ENCODE results near the gene IQCM.
"Not testable (repeated sequence)": the region's sequence is repeated elsewhere in the genome, so short reads cannot be mapped to it uniquely, and the experiment has no call there.

Gene IQCM

DNA sequence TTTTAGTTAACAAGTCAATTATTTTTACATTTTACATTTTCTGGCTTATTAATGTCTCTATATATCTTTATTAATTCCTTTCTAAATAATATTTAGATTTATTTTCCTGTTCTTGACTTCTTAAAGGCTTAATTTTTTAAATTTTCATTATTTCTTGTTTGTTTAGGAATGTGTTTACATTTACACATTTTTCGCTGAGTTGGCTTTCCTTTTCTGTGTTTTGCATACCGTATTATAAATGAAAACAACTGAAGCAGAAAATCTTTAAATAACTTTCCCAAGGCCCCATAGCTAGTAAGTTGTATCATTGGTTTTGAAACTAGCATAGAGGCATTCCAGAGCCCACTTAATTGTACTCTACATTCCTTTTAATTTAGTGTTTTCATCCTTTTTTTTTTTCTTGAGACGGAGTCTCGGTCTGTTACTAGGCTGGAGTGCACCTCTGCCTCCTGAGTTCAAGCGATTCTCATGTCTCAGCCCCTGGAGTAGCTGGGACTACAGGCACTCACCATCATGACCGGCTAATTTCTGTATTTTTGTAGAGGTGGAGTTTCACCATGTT lies 261.6 kb downstream of the IQCM start:
- no peak for DNase-seq

DNA sequence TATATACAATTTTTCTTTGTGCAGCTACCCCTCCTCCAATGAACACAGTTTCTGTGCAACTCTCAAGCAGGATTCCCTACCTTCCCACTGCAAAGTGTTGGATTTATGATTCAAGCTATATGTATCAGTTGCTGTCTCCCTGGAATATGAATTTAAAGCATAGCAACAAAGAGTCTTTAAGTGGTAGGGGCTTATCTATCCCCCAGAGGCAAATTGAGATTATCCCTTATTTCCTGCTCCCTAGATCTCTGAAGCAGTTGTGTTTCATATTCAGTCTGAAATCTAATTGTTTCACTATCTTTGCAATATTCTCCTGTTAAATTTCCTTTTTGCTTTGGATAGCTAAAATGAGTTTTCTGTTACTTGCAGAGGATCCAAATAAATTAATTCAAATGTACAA lies 263.0 kb downstream of the IQCM start:
- no peak for DNase-seq

DNA sequence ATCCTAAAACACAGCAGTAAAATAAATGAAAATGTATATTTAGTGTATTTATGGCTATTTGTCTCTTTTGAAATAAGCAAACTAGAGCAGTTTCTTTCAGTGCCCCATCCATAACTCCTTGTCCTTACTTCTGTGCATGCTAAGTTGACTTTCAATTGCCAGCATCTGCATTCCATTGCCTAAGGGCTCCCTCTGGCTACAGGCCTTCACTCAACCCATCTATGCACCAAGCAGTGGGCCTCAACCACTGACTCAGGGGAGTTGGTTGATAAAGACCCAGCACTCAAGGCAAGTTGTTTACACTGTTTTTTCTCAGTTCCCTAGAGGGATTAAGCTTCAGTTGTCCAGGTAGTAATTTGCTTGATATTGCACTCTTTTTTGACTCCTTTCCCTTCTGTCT lies 265.7 kb downstream of the IQCM start:
- DNase-seq: no peak

DNA sequence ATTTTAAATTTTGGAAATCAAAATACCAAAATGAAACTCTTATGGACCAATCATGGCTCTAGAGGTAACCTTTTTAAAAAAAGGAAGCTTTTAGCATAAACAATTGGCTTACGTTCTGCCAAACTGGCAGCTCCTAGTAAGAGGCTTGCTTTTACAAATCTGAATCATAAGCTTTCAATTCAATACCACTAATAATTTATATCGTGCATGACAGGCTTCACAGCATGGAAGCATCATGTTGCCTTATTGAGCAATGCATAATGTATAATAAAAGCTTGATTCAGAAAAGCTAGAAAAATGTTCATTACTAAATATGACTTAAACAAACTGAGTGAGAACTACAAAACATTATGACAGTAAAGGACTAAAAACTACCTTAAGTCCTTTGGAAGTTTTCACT lies 280.9 kb downstream of the IQCM start:
- DNase-seq: no peak

DNA sequence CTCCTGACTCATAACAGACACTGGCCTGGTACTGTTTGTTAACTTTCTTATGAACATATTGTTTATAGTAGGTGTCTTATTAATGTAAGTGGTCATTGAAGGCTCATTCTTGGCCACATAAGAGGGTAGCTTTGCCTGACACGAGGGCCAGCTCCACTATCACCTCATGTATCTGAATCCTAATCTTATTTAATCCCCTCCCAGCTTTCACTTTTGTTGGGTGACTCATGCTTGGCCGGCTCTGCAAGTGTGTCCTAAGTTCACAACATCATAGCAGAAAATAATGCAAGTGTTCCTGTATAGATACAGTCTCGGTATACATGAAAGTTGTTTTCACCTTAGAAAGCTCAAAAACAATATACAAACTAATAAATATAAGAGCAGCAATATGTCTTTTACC lies 283.8 kb downstream of the IQCM start:
- no peak for DNase-seq

DNA sequence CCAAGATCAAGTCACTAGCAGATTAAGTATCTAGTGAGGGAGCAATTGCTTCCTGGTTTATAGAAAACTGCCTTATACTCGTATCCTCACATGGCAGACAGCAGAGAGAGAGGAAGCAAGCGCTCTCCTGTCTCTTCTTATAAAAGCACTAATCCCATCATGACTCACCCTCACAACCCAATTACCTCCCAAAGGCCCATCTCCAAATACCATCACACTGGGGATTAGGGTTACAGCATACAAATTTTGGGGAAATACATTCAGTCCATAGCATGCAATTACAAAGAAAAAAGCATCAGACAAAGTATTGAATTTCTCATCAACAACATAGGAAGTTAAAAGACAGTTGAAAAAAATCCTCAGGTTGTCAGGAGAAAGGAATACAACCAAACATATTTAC lies 292.6 kb downstream of the IQCM start:
- no peak for DNase-seq

DNA sequence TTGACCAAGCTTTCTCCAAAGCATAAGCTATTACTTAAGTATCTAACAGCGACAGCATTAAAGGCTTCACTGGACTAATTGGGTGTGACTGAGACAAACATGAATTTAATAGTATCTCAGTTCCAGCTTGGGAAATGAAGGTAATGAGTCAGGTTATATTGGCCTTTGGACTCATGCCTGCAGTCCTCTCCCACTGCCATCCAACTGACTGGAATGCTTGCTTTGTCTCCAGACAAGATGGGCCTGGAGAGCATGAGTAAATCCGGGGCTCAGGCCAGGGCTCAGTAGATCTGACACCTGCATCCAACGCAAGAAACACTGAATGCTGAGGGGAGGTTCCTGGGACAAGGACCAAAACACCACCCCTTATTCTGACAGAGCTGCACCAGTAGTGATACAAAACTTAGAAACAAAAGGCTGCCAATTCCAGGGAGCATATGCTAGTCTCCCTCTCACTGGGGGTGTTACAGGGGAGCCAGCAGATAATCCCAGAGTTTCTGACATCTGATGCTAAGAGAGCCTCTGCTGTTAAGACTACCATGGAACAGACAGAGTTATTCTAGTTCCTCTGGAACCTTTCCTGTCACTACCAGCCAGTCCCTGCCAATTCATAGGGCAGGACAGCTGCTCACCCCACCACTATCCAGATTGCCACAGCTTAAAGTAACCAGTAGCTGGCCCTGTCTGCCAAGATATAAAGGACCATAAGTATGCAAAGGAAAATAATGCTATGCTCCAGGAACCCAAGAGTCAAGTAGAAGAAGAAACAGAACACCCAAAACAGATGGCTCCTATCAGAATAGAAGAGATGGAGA lies 293.8 kb downstream of the IQCM start:
- DNase-seq: no peak

DNA sequence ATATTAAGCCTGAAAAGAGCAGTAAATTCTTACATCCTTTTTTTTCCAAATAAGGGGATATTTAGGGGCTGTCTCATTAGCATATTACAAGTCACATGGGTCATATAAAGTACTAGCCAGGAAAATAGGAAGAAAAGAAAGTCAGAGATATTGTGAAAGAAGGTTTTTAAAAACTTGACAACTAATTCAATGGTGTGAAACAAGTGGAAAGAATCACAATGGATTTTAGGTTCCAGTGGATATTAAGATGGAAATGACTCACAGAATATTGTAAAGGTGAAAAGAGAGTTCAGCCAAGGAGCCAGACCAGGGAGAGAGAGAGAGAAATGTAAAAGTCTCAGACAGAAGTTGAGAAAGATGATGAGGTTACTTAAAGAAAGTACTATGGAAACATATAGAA lies 297.2 kb downstream of the IQCM start:
- no peak for DNase-seq

DNA sequence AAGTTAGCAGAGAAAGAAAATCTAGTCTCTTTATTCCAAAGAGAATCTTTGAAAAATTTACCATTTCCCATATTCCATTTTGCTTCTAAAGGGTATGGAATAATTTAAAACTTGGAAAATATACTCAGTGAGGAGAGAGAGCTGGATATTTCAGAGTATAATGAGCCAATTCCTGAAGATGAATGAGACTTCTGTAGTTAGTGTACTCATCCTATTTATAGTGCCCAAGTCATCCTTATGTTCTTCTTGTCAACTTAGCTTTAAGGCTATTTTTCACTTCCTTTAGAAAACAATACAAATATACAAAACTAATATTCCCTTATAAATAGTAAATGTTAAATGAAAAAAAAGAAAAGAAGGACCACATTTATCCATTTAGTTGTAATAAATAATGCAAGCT lies 302.6 kb downstream of the IQCM start:
- no peak for DNase-seq

DNA sequence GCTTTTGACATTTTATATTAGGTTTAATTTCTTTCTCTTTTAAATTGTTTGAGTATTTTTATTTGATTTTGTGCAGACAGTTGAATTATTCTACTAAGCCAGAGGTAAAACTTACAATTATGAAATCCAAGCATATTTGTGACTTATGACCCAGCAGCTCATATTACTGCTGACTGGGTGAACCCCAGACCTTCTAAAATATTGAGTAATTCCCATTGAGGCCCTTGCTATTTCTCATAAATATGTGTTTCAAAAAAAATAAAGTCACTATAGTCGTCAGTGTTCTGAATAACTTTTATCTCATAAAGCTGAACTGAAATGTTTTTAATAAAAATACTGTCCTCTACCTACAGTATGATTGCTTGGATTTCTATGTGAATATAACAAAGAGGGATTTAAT lies 303.1 kb downstream of the IQCM start:
- DNase-seq: no peak

DNA sequence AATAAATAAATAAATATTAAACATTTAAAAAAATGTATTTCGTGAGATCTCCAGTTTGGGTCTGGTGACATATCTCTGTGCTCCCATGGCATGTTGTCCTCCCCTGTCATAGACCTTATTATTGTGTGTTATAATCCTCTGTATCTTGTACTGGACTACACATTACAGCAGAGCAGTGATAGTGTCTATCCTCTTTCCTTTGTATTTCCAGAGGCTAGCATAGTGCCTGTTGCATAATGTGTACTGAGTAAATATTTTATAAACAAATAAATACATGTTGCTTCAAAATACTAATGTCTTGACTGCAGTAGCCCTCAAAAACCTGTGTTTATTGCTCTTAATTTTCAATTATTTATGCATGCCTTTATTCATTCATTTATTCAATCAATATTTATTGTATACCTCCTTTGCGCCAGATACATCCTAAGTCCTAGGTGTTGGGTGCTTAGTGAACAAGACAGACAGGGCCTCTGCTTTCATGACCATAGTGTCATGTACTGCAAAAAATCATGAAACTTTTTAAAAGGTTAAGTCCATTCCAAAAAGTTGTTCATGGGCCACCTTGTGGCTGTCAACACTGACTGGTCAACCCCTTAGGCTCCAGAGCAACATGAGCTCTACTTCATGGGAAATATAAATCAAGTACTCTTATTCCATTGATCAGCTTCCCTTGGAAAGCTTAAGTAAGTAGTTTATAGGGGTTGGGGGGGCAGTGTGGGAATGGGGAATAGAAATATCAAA lies 303.9 kb downstream of the IQCM start:
- no peak for DNase-seq

DNA sequence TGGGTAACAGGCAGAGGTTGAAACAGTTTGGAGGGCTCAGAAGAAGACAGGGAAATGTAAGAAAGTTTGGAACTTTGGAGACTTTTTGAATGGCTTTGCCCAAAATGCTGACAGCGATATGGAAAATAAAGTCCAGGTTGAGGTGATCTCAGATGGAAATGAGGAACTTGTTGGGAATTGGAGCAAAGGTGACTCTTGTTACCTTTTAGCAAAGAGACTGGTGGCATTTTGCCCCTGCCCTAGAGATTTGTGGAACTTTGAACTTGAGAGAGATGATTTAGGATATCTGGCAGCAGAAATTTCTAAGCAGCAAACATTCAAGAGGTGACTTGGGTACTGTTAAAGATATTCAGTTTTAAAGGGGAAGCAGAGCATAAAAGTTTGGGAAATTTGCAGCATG lies 308.3 kb downstream of the IQCM start:
- not testable (repeated sequence) for DNase-seq

DNA sequence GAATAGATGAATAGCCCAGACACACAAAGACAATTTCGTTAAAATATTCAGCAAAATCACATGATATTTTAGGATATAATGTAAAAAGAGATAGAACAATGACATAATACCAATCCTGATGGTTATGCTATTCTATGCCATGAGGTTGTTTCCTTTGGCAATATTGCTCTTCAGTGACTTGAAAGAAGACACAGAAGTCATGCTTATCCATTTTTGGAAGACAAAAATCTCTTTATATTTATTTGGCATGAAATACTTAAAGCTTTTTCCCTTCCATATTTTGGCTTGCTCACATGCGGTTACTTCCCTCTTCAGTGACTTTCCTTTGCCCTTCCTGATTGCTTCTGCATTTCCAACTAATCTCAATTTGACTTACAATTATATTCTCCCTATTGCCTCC lies 314.8 kb downstream of the IQCM start:
- DNase-seq: no peak

DNA sequence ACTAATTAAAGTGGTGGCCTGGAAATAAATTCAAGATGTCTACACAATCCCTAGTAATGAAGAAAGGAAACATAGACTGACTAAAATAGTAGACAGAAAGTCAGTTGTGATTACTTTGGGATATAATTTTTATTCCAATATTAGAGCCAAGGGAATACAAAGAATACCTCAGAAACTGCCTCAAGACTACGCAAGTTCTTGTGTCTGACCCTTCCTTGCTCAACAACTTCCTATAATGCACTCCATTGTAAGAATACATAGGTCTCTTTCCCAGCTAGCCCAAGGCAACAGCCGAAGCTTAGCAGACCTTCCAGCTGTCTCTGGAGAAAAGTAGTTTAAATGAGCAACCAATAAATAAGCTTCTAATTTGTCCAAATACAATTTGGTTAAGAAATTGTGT lies 315.9 kb downstream of the IQCM start:
- DNase-seq: no peak

DNA sequence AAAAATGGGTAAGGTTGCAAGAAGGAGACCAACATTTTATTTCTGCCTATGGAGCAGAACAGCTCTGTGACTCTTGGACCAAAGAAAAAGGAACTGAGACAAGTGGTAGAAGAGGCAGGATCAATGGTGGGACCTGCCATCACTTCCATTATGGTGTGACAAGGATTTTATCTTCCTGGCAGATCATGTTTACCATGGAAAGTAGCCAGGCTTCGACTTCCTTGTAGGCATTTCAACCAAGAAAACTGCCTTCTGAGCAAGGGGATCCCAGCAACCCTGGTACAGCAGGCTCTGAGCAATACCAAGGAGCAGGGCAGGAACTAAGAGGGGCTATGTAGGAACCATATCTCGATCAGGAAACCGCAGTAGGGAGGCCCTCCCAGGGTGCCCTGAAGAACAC lies 317.4 kb downstream of the IQCM start:
- no peak for DNase-seq

DNA sequence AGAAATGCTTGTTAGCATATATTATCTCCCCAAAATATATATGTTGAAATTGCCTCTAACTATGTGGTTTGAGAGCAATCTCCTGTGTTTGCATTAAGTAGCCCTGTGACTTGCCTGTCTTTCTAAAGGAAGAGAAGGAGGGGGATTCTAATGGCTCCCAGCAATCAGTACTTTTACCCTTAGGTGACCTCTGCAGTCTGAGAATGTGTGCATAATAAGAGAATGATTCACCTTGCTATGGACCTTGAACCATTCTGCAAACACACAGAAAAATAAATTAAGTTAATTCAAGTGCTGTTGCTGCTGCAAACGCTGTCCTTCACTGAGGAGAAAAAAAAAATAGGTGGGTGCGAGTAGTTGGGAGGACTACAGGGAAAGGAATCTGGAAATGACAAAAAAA lies 322.2 kb downstream of the IQCM start:
- DNase-seq: no peak

DNA sequence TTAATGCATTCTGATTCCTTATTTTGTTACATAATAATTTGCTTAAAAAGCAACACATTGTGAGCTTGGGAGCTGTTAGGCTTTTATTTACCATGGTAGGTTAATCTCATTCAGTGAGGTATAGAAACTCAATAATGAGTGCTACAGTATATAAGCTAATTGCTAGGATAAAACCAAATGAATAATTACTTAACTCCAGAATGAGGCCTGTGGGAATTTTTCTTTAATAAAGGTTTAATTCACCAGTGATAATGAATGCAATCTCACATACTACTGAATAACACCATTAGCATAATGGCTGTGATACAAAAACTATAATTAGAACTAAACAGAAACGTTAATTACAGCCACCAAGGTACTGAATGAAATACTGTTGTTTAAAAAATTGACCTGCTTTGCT lies 326.3 kb downstream of the IQCM start:
- no peak for DNase-seq

DNA sequence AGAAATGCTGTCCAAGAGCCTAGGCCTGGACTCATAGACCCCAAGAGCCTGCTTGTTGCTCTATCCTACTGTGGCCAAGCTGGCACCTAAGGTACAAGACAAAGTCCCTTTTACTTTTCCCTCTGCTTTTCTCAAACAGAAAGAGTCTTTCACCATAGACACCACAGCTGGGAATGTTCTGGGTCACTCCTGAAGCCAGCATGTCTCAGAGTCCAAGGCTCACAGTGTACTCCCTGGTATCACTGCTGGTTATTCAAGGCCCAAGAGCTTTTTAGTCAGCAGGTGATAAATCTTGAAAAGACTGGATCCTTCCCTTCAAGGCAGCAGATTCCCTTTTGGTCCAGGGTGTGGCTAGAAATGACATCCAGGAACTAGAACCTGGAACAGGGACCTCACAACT lies 328.8 kb downstream of the IQCM start:
- DNase-seq: no peak

DNA sequence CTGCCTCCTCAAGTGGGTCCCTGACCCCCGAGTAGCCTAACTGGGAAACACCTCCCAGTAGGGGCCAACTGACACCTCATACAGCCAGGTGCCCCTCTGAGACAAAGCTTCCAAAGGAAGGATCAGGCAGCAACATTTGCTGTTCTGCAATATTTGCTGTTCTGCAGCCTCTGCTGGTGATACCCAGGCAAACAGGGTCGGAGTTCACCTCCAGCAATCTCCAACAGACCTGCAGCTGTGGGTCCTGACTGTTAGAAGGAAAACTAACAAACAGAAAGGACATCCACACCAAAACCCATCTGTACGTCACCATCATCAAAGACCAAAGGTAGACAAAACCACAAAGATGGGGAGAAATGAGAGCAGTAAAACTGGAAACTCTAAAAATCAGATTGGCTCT lies 347.0 kb downstream of the IQCM start:
- not testable (repeated sequence) for DNase-seq

DNA sequence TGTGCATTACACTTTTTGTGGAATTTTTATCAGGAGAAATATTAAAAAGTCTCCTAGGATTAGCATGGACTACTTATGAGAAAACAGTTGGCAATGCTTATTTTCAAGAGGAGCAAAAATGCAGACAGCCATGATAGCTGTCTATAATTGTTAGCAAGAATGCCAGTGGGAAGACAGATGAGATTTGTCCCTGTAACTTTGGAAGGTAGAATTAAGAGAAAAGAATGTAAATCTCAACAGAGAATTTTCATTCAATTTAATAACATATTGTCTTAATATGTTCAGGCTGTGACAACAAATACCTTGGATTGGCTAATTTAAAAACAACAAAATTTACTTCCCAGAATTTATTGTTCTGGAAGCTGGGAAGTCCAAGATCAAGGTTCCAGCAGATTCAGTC lies 349.2 kb downstream of the IQCM start:
- DNase-seq: no peak

DNA sequence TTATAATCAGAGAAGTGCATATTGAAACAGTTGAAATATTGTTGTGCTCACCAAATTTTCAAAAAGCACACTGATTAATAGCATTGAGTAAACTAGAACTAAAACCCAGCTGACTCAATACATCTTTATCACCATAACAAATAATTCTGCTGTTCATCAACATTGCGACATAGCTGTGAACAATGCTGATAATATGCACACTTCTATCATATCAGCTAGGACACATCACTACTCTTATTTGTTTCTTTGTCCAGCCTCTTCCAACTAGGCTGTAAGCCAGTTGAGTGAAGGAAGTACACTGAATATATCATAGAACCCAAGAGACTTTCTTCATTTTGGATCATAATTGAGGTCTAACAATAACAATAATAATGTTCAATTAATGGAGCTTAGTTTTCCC lies 349.7 kb downstream of the IQCM start:
- DNase-seq: no peak

DNA sequence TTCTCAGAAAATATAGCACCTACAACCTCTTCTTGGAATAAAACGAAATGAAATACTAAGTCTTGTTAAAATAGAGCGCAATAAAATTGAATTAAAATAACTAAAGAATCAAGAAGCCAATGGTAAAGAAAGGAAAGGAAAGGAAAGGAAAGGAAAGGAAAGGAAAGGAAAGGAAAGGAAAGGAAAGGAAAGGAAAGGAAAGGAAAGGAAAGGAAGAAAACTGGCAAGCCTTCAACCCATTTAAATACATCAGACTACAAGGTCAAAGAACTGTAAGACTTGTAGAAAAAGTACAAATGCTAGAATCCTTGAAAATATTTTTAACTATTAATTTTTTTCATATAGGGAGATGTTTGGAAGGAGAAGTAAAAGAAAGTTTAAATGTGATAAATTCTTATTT lies 372.1 kb downstream of the IQCM start:
- no peak for DNase-seq

DNA sequence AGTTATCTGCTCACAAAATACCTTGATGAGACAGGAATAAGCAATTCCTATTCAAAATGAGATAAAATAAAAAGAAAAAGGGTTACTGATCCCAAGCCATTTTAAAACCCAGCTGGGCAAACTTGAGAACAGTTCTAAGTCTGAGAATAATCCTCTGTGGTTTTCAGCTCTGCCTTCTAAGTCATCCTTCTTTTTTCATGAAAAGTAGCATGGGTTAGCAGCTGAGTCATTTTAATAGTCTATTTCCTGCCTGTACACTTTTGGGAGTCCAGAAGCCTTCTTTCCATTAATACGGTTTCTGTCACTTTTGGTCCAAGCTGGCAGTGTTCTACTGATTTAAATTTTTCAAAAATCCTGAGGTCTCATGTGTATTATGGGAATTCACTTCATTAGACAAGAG lies 374.3 kb downstream of the IQCM start:
- DNase-seq: no peak

DNA sequence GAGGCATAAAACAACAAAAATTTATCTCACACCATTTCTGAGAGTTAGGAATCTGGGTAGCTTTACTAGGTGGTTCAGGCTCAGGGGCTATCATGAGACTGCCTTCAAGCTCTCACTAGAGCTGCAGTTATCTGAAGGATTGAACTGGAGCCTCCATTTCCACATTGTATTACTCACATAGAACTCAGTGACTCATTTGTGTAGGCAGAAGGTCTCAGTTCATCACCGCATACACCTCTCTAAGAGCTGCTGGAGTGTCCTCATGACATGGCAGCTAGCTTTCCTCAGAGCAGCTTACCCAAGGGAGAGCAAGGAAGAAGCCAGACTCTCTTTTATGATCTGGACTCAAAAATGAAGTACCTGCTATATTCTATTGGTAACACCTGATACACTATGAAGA lies 389.2 kb downstream of the IQCM start:
- DNase-seq: no peak

Data from cerebellar nuclear complex (tissue), 1 donor.